Activated CD4-positive, CD25-positive, alpha-beta regulatory T cell treated with anti-CD3 and anti-CD28 coated beads, Interleukin-2, amount 50 U/mL, for 72 hours (primary cell): Measurements from ENCODE around the gene MYO6.

Experiments used
- DNase-seq: peaks from one replicate; pipeline ENCODE4 v3.0.0; 2021

MYO6 gene

DNA sequence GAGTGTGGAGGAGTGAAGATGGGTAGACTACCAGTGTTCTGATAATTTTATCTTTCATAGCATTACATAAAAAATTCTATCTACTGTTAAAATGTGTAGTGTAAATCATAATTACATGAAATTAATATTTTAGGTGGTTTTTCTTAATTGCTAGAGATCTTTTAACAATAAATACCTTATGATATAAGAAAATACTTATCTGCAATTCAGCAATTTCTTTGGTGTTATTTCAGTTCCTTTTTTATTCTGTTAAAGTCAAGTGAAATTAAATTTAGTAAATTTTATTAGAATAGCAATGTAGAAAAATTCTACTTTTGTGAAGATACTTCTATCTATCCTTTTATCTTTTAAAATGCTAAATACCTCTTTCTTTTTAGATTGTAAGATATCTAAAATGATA lies 219.1 kb downstream of the MYO6 start:
- DNase-seq = no peak
